HG03571 (cell line): ENCODE results near the gene DIAPH3.
"Not testable (repeated sequence)": the region's sequence is repeated elsewhere in the genome, so short reads cannot be mapped to it uniquely, and the experiment has no call there.

Source experiments
- ATAC-seq: cut with Tn5 transposase; IDR thresholded peaks from one replicate; pipeline ENCODE4 v1.9.1; 2021; ENCODE audit not compliant: unreplicated experiment

DIAPH3 gene

GRCh38 chr13:60095300-60095699, 68.4 kb downstream of the DIAPH3 start:
- no peak for ATAC-seq

- ATAC-seq = no peak
Measured at GRCh38 chr13:60094385-60095088, 69.2 kb downstream of the DIAPH3 start.

- ATAC-seq = no peak
Measured at GRCh38 chr13:60093425-60094019, 70.2 kb downstream of the DIAPH3 start.

GRCh38 chr13:60091573-60091972, 72.2 kb downstream of the DIAPH3 start:
- ATAC-seq = no peak

GRCh38 chr13:60090574-60090973, 73.2 kb downstream of the DIAPH3 start:
- ATAC-seq = no peak

GRCh38 chr13:60083780-60084179, 79.9 kb downstream of the DIAPH3 start:
- not testable (repeated sequence) for ATAC-seq

GRCh38 chr13:60080850-60081249, 82.9 kb downstream of the DIAPH3 start:
- no peak for ATAC-seq

GRCh38 chr13:60078226-60078625, 85.5 kb downstream of the DIAPH3 start:
- ATAC-seq = no peak

GRCh38 chr13:60075850-60076249, 87.9 kb downstream of the DIAPH3 start:
- ATAC-seq = no peak

GRCh38 chr13:60074397-60074796, 89.3 kb downstream of the DIAPH3 start:
- ATAC-seq = no peak

GRCh38 chr13:60066226-60066625, 97.5 kb downstream of the DIAPH3 start:
- ATAC-seq = no peak

- no peak for ATAC-seq
Measured at GRCh38 chr13:60062502-60062901, 101.2 kb downstream of the DIAPH3 start.

GRCh38 chr13:60061737-60062136, 102.0 kb downstream of the DIAPH3 start:
- no peak for ATAC-seq

- no peak for ATAC-seq
Measured at GRCh38 chr13:60051754-60052285, 111.9 kb downstream of the DIAPH3 start.

- not testable (repeated sequence) for ATAC-seq
Measured at GRCh38 chr13:60048353-60048752, 115.4 kb downstream of the DIAPH3 start.

- ATAC-seq = no peak
Measured at GRCh38 chr13:60047918-60048317, 115.8 kb downstream of the DIAPH3 start.

GRCh38 chr13:60044321-60044720, 119.4 kb downstream of the DIAPH3 start:
- ATAC-seq = no peak

GRCh38 chr13:60043262-60043661, 120.5 kb downstream of the DIAPH3 start:
- ATAC-seq = no peak

GRCh38 chr13:60040668-60041067, 123.1 kb downstream of the DIAPH3 start:
- ATAC-seq = not testable (repeated sequence)

GRCh38 chr13:60035874-60036273, 127.9 kb downstream of the DIAPH3 start:
- no peak for ATAC-seq

- ATAC-seq = no peak
Measured at GRCh38 chr13:60032851-60033250, 130.9 kb downstream of the DIAPH3 start.

- no peak for ATAC-seq
Measured at GRCh38 chr13:60028021-60028420, 135.7 kb downstream of the DIAPH3 start.
